ENCODE results near the gene PSMB10. TPM values are rescaled to one million over a fixed set of nuclear protein-coding genes. Genes with fewer than 3 reads are reported as not detected.
A peak's percentile ranks its signal among the peaks of the same experiment; 100 is the strongest.

Gene PSMB10
- total and polyA plus RNA-seq, 8 donors = 22.8 to 205 (median 73.7) TPM

- TF ChIP-seq EP300 (IDR thresholded peaks at IDR 0.05) = no peak
- no peak for TF ChIP-seq CTCF (IDR thresholded peaks at IDR 0.05)
- no peak for TF ChIP-seq POLR2AphosphoS5 (IDR thresholded peaks at IDR 0.05)
- no peak for TF ChIP-seq POLR2A (IDR thresholded peaks at IDR 0.05)
- no peak overlapping the region for H3K27ac ChIP-seq
- no peak overlapping the region for H3K4me3 ChIP-seq
- intact Hi-C loops (cut with DNase I; ENCODE audit: low total_unique reads) = loop anchor here (10.0 kb wide), 1 partner anchor 106 kb away; no protein-coding TSS in a partner anchor
- peaks cover 15 to 84% (median 68%) of the 10 kb centered on the region in 4 donors for H3K36me3 ChIP-seq
- H3K4me1 ChIP-seq = peaks cover 23 to 32% (median 25%) of the 10 kb centered on the region in 4 donors
- no peaks in the 10 kb centered on the region for H3K27me3 ChIP-seq
- DNase-seq = no peak
- WGBS, 5 donors = 93 to 95% (median 94%) methylated on average over 15 to 17 of the region's 17 CpGs
- no peaks in the 10 kb centered on the region for H3K9me3 ChIP-seq
These were observed 5.9 kb downstream of the PSMB10 start for GRCh38 chr16:67930678-67931211.

- intact Hi-C loops (cut with DNase I; ENCODE audit: low total_unique reads) = loop anchor here (10.0 kb wide), 1 partner anchor 105 kb away; no protein-coding TSS in a partner anchor
These were observed 6.5 kb downstream of the PSMB10 start for GRCh38 chr16:67930191-67930590.

DNA sequence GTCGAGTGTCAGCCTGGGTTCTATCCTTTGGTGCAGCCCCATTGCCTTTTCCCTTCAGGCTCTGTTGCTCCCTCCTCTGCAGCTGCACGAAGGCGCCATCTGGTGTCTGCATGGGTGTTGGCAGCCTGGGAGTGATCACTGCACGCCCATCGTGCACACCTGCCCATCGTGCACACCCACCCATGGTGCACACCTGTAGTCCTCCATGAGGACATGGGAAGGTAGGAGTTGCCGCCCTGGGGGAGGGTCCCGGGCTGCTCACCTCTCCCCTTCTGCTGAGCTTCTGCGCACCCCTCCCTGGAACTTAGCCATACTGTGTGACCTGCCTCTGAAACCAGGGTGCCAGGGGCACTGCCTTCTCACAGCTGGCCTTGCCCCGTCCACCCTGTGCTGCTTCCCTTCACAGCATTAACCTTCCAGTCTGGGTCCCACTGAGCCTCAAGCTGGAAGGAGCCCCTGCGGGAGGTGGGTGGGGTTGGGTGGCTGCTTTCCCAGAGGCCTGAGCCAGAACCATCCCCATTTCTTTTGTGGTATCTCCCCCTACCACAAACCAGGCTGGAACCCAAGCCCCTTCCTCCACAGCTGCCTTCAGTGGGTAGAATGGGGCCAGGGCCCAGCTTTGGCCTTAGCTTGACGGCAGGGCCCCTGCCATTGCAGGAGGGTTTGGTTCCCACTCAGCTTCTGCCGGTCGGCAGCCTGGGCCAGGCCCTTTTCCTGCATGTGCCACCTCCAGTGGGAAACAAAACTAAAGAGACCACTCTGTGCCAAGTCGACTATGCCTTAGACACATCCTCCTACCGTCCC, 7.9 kb downstream of the PSMB10 start:
- Histone ChIP-seq H3K4me1 (peaks cover 12 to 24% (median 14%) of the 10 kb centered on the region in 4 donors), H3K9me3 (no peaks in the 10 kb centered on the region), H3K36me3 (peaks cover 12 to 80% (median 66%) of the 10 kb centered on the region in 4 donors), H3K4me3 (no peak overlapping the region), H3K27ac (no peak overlapping the region), H3K27me3 (no peaks in the 10 kb centered on the region)
- WGBS, 5 donors = 48 to 54% (median 50%) methylated on average over 11 to 16 of the region's 16 CpGs
- peak; percentile 76 to 88 for DNase-seq
- TF ChIP-seq EP300 (IDR thresholded peaks at IDR 0.05) (no peak), CTCF (IDR thresholded peaks at IDR 0.05) (peak in 5 of 7 experiments; percentile 71 to 90 (median 80)), POLR2AphosphoS5 (IDR thresholded peaks at IDR 0.05) (peak in 1 of 3 donors; percentile 69)
- intact Hi-C loops (cut with DNase I; ENCODE audit: low total_unique reads) = loop anchor here (5.0 kb wide), 1 partner anchor 46 kb away; the partner anchor contains the start of gene NRN1L

More at GRCh38 chr16:67930191-67930590, 6.5 kb downstream of the PSMB10 start:
- H3K4me1 ChIP-seq = peaks cover 23 to 34% (median 24%) of the 10 kb centered on the region in 4 donors
- H3K36me3 ChIP-seq = peaks cover 15 to 88% (median 68%) of the 10 kb centered on the region in 4 donors
- DNase-seq = no peak
- H3K4me3 ChIP-seq = no peak overlapping the region
- WGBS, 5 donors = 91 to 99% (median 94%) methylated on average over 11 to 14 of the region's 14 CpGs
- no peak overlapping the region for H3K27ac ChIP-seq
- no peaks in the 10 kb centered on the region for H3K27me3 ChIP-seq
- TF ChIP-seq EP300 (IDR thresholded peaks at IDR 0.05) = no peak
- TF ChIP-seq POLR2A (IDR thresholded peaks at IDR 0.05) = no peak
- TF ChIP-seq CTCF (IDR thresholded peaks at IDR 0.05) = no peak
- no peak for TF ChIP-seq POLR2AphosphoS5 (IDR thresholded peaks at IDR 0.05)
- no peaks in the 10 kb centered on the region for H3K9me3 ChIP-seq

DNA sequence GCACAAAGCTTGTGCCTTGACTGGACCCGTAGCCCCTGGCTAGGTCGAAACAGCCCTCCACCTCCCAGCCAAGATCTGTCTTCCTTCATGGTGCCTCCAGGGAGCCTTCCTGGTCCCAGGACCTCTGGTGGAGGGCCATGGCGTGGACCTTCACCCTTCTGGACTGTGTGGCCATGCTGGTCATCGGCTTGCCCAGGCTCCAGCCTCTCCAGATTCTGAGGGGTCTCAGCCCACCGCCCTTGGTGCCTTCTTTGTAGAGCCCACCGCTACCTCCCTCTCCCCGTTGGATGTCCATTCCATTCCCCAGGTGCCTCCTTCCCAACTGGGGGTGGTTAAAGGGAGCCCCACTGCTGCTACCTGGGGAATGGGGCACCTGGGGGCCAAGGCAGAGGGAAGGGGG, 8.5 kb downstream of the PSMB10 start:
- intact Hi-C loops (cut with DNase I; ENCODE audit: low total_unique reads) = loop anchor here (5.0 kb wide), 1 partner anchor 46 kb away; the partner anchor contains the start of gene NRN1L

More for the DNA sequence above, 8.5 kb downstream of the PSMB10 start:
- DNase-seq = no peak
- Histone ChIP-seq H3K27me3 (no peaks in the 10 kb centered on the region), H3K27ac (no peak overlapping the region), H3K36me3 (peaks cover 15 to 81% (median 68%) of the 10 kb centered on the region in 4 donors), H3K4me3 (no peak overlapping the region), H3K4me1 (peaks cover 12 to 30% (median 14%) of the 10 kb centered on the region in 4 donors), H3K9me3 (no peaks in the 10 kb centered on the region)
- WGBS, 5 donors = 75 to 80% (median 76%) methylated on average over 7 of the region's 7 CpGs
- no peak for TF ChIP-seq CTCF (IDR thresholded peaks at IDR 0.05)
- no peak for TF ChIP-seq POLR2A (IDR thresholded peaks at IDR 0.05)
- no peak for TF ChIP-seq EP300 (IDR thresholded peaks at IDR 0.05)
- TF ChIP-seq POLR2AphosphoS5 (IDR thresholded peaks at IDR 0.05) = no peak
